Mesendoderm (in vitro differentiated cells): ENCODE data around the gene PRPF4.

ENCODE experiments used
- DNase-seq: peaks from one replicate; pipeline ENCODE4 v3.0.0; 2013
- H2AK5ac ChIP-seq: 2 replicates; pipeline ENCODE4 v1.6.1; 2013; ENCODE audit warnings: low read length, inconsistent platforms
- H2BK120ac ChIP-seq: 2 replicates; pipeline ENCODE4 v1.6.1; 2013; ENCODE audit warnings: low read depth, mild to moderate bottlenecking, low read length, moderate library complexity, mixed read lengths
- H2BK15ac ChIP-seq: replicated peaks from 2 replicates; pipeline ENCODE4 v1.6.1; 2013; ENCODE audit warnings: low read depth, mild to moderate bottlenecking, moderate library complexity
- H2BK5ac ChIP-seq: 2 replicates; pipeline ENCODE4 v1.6.1; 2013; ENCODE audit warnings: low read length, inconsistent platforms
- H3K18ac ChIP-seq: 2 replicates; pipeline ENCODE4 v1.6.1; 2013; ENCODE audit warnings: mild to moderate bottlenecking, low read length, mixed read lengths
- H3K23ac ChIP-seq: one replicate; pipeline ENCODE4 v1.6.1; 2013; ENCODE audit warnings: low read length
- H3K27ac ChIP-seq: 2 replicates; pipeline ENCODE4 v1.5.1; 2013; ENCODE audit warnings: low read depth, mild to moderate bottlenecking, inconsistent platforms, low read length, moderate library complexity
- H3K27me3 ChIP-seq: 2 replicates; pipeline ENCODE4 v1.6.1; 2013; ENCODE audit warnings: low read length, control low read depth, mild to moderate bottlenecking, inconsistent platforms; ENCODE audit not compliant: insufficient read depth, poor library complexity
- H3K36me3 ChIP-seq: 2 replicates; pipeline ENCODE4 v1.6.1; 2013; ENCODE audit warnings: low read length, inconsistent platforms; ENCODE audit not compliant: control insufficient read depth, insufficient read depth
- H3K4ac ChIP-seq: one replicate; pipeline ENCODE4 v1.6.1; 2013; ENCODE audit warnings: low read depth, mild to moderate bottlenecking, low read length, moderate library complexity
- H3K4me1 ChIP-seq: 2 replicates; pipeline ENCODE4 v1.6.1; 2013; ENCODE audit warnings: low read depth, low read length, inconsistent platforms; ENCODE audit not compliant: control insufficient read depth
- H3K4me2 ChIP-seq: 2 replicates; pipeline ENCODE4 v1.6.1; 2013; ENCODE audit warnings: low read length
- H3K4me3 ChIP-seq: 2 replicates; pipeline ENCODE4 v1.5.1; 2013; ENCODE audit warnings: mild to moderate bottlenecking, low read length
- H3K56ac ChIP-seq: one replicate; pipeline ENCODE4 v1.6.1; 2013; ENCODE audit warnings: low read length
- H3K79me1 ChIP-seq: 2 replicates; pipeline ENCODE4 v1.6.1; 2013; ENCODE audit warnings: low read length, inconsistent platforms
- H3K79me2 ChIP-seq: 2 replicates; pipeline ENCODE4 v1.6.1; 2013; ENCODE audit warnings: mild to moderate bottlenecking, low read length; ENCODE audit not compliant: control insufficient read depth, insufficient read depth
- H3K9ac ChIP-seq: 2 replicates; pipeline ENCODE4 v1.6.1; 2013; ENCODE audit warnings: low read length, inconsistent platforms
- H4K5ac ChIP-seq: one replicate; pipeline ENCODE4 v1.6.1; 2013; ENCODE audit warnings: low read length
- H4K8ac ChIP-seq: one replicate; pipeline ENCODE4 v1.6.1; 2013; ENCODE audit warnings: low read depth, mild to moderate bottlenecking, control low read depth, low read length, moderate library complexity
- WGBS: extraction: QIAGEN DNeasy Blood & Tissue Kit; methylation state at CpG from one replicate; pipeline ENCODE4 v1.1.7; 2013; ENCODE audit warnings: low lambda C conversion rate, missing lambda C conversion rate; ENCODE audit not compliant: insufficient coverage; ENCODE audit errors: extremely low coverage; 5-methylcytosine and 5-hydroxymethylcytosine counted together

The PRPF4 gene

DNA sequence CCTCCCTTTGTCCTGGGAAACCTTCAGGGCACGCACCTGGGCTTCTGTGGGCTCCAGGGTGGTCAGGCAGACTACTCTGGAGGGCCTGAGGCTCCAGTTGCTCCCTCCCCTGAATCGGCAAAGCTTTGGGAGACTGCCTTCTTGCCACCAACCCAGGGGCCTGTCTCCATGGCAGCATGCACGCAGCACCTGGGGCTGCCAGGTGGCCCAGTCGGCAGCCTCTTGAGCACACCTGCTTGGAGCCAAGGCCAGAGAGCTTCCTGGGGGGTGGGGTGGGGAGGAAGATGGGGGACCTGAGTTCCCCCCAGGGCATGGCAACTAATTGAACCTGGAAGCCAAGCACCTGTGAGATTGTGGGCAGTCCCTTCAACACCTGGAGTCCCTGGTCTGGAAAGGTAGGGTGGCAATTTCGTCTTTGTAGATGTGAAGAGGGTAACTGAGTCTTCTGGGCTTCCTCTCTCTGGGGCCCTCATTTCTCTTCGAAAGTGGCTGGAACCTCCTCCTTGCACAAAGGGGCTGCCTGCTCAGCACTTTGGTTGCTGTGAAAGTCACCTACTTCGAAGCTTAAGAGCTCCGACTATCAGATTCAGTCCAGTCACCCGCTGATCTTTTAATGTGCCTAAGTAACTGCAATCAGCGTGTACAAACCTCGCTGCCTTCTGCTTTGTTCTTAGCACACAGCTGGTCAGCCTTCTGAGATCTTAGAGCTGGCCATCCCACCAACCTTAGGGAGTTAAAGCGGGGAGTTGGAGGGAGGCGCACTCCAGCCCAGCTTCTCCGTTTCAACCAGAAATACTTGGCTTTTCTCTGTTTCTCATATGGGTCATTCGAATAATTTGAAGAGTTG lies 23.7 kb downstream of the PRPF4 start:
- H3K79me2 ChIP-seq, result no peaks in the 10 kb centered on the region
- no peak overlapping the region for H3K56ac ChIP-seq
- H2BK15ac ChIP-seq, result no peak overlapping the region
- H4K5ac ChIP-seq, result no peak overlapping the region
- H4K8ac ChIP-seq, result no peak overlapping the region
- H3K4me3 ChIP-seq, result no peak overlapping the region
- no peak overlapping the region for H3K4ac ChIP-seq
- H3K4me2 ChIP-seq, result no peak overlapping the region
- H3K36me3 ChIP-seq, result no peaks in the 10 kb centered on the region
- H2BK5ac ChIP-seq, result no peak overlapping the region
- H2BK120ac ChIP-seq, result no peak overlapping the region
- H2AK5ac ChIP-seq, result no peak overlapping the region
- no peaks in the 10 kb centered on the region for H3K4me1 ChIP-seq
- H3K27me3 ChIP-seq, result no peaks in the 10 kb centered on the region
- no peak for DNase-seq
- no peak overlapping the region for H3K27ac ChIP-seq
- WGBS, result no CpG with 5 or more reads among the region's 15 CpGs
- H3K79me1 ChIP-seq, result no peaks in the 10 kb centered on the region
- no peak overlapping the region for H3K23ac ChIP-seq
- no peak overlapping the region for H3K18ac ChIP-seq
- H3K9ac ChIP-seq, result no peak overlapping the region

DNA sequence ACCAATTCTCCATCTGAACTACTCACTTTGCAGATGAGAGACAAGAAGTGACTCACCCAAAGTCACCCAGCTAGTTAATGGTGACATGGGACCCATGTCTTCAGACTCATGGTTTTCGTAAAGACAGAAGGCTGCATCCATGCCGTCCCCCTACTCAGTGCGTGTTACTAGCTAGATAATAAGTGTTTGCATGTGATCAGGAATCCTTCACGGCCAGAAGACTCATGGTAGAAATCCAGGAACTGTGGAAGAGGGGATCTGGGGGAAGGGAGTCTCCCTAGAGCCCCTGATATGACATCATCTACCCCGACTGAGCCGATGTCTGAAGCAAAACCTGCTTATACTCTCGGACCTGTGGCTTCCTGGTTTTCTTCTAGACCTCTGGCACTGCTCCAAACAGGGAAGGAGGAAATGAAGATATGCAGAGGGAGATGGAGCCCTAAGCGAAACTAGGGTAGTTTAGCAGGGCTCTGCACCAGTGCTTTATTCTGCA lies 24.4 kb downstream of the PRPF4 start:
- Histone ChIP-seq H4K8ac (no peak overlapping the region), H3K27me3 (no peaks in the 10 kb centered on the region), H3K23ac (no peak overlapping the region), H3K4me1 (no peaks in the 10 kb centered on the region), H3K4me2 (no peak overlapping the region), H3K4ac (no peak overlapping the region), H3K9ac (no peak overlapping the region), H3K27ac (no peak overlapping the region), H2BK15ac (no peak overlapping the region), H3K79me2 (no peaks in the 10 kb centered on the region), H3K79me1 (no peaks in the 10 kb centered on the region), H2BK5ac (no peak overlapping the region), H2AK5ac (no peak overlapping the region), H3K56ac (no peak overlapping the region), H3K18ac (no peak overlapping the region), H3K4me3 (no peak overlapping the region), H2BK120ac (no peak overlapping the region), H4K5ac (no peak overlapping the region), H3K36me3 (no peaks in the 10 kb centered on the region)
- no CpG with 5 or more reads among the region's 8 CpGs for WGBS
- DNase-seq, result no peak

- Histone ChIP-seq H3K27me3 (no peaks in the 10 kb centered on the region), H3K4me1 (no peaks in the 10 kb centered on the region), H3K4me2 (no peak overlapping the region), H3K23ac (no peak overlapping the region), H3K18ac (no peak overlapping the region), H2BK120ac (no peak overlapping the region), H2AK5ac (no peak overlapping the region), H3K27ac (no peak overlapping the region), H3K79me2 (no peaks in the 10 kb centered on the region), H3K36me3 (no peaks in the 10 kb centered on the region), H3K79me1 (no peaks in the 10 kb centered on the region), H4K8ac (no peak overlapping the region), H2BK15ac (no peak overlapping the region), H4K5ac (no peak overlapping the region), H3K56ac (no peak overlapping the region), H3K9ac (no peak overlapping the region), H3K4me3 (no peak overlapping the region), H3K4ac (no peak overlapping the region), H2BK5ac (no peak overlapping the region)
- WGBS, result no CpG with 5 or more reads among the region's 8 CpGs
- no peak for DNase-seq
These were observed 26.1 kb downstream of the PRPF4 start for GRCh38 chr9:113301548-113301947.

GRCh38 chr9:113302792-113303418 lies 27.4 kb downstream of the PRPF4 start, which contains the start of gene RNF183:
Gene RNF183, minus strand, starts transcription at chr9:113303376. Its CDS starts 5,192 bp downstream, at chr9:113298184.
- Histone ChIP-seq H3K4ac (no peak within 1 kb of the TSS), H3K79me1 (no peaks in the 10 kb centered on the region), H4K8ac (no peak within 1 kb of the TSS), H4K5ac (no peak within 1 kb of the TSS), H3K23ac (no peak within 1 kb of the TSS), H2BK120ac (no peak within 1 kb of the TSS), H3K36me3 (no peaks in the 10 kb centered on the region), H3K18ac (no peak within 1 kb of the TSS), H3K9ac (no peak within 1 kb of the TSS), H2AK5ac (no peak within 1 kb of the TSS), H2BK15ac (no peak within 1 kb of the TSS), H3K4me2 (no peak within 1 kb of the TSS), H3K4me1 (no peaks in the 10 kb centered on the region), H3K27me3 (no peaks in the 10 kb centered on the region), H3K56ac (peak within 1 kb of the TSS; percentile 7), H3K4me3 (no peak within 1 kb of the TSS), H3K27ac (no peak within 1 kb of the TSS), H2BK5ac (no peak within 1 kb of the TSS), H3K79me2 (no peaks in the 10 kb centered on the region)
- DNase-seq, result no peak
- no CpG with 5 or more reads among the region's 25 CpGs for WGBS

- Histone ChIP-seq H3K27me3 (no peaks in the 10 kb centered on the region), H4K5ac (no peak overlapping the region), H3K27ac (no peak overlapping the region), H3K4ac (no peak overlapping the region), H3K18ac (no peak overlapping the region), H3K79me1 (no peaks in the 10 kb centered on the region), H4K8ac (no peak overlapping the region), H3K4me1 (no peaks in the 10 kb centered on the region), H2AK5ac (no peak overlapping the region), H3K4me3 (no peak overlapping the region), H3K79me2 (no peaks in the 10 kb centered on the region), H3K36me3 (no peaks in the 10 kb centered on the region), H2BK120ac (no peak overlapping the region), H3K9ac (no peak overlapping the region), H2BK15ac (no peak overlapping the region), H3K23ac (no peak overlapping the region), H3K4me2 (no peak overlapping the region), H3K56ac (no peak overlapping the region), H2BK5ac (no peak overlapping the region)
- WGBS, result no CpG with 5 or more reads among the region's 1 CpG
- no peak for DNase-seq
These were observed 31.1 kb downstream of the PRPF4 start for GRCh38 chr9:113306566-113306965.
